Placental pericyte (primary cell): ENCODE data around the gene OR4F15. TPM values are rescaled to one million over a fixed set of nuclear protein-coding genes. Genes with fewer than 3 reads are reported as not detected.

Source experiments
- small RNA-seq: library from RNA; depleted of rRNA; stranded (forward); fragments of <200 nt; gene quantifications from one replicate; pipeline ENCODE3, GENCODE V24; 2012; ENCODE audit warnings: low replicate concordance
- total RNA-seq: library from RNA; depleted of rRNA; stranded (reverse); fragments of >200 nt; gene quantifications from 2 replicates; pipeline ENCODE4 v1.2.3, GENCODE V29; 2012

Gene OR4F15, protein sequence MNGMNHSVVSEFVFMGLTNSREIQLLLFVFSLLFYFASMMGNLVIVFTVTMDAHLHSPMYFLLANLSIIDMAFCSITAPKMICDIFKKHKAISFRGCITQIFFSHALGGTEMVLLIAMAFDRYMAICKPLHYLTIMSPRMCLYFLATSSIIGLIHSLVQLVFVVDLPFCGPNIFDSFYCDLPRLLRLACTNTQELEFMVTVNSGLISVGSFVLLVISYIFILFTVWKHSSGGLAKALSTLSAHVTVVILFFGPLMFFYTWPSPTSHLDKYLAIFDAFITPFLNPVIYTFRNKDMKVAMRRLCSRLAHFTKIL
- total RNA-seq, result 0.22 and 0.57 TPM in 2 replicates

DNA sequence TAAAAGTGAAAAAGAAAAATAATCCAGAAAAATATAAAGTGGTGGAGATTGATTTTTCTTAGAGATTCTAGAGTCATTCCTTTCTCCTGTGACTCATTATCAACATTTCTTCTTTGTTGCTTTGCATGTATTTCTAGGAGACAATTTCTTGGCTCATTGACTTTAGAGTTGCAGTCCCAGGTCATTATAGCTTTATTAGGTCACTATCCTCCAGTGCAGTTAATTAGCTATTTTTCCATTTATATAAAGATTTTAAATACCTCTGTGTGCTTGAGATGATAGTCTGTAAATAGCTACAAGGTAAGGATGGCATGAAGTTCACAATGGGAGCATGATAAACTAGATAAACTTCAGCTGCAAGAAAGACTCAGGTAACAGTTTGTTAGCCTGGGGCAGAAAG is at the start of gene OR4F15:
Gene OR4F15 (plus strand): TSS at position 301 of the 400 bp plus-strand sequence. CDS start 5,985 bp downstream, outside the sequence.

DNA sequence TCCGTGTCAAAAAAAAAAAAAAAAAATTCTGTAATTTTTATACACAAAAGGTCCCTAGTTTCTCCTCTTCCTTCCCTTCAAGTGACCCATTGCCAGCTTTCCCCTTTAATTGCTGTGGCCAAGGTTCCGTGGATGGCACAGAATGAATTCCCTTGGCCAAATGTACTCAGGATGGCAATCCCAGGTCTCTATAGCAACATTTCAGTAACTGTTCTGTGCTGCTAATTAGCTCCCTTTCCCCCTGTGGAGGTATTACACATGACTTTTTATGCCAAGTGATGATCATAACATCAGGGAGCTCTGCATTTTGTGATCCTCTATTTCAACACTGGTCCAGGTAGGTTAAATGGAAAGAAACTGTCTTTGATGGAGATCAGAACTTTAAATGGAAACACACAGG is 8.8 kb upstream of the OR4F15 start, which contains the start of gene OR4F6:
Gene OR4F6 (plus strand): TSS at position 301 of the 400 bp plus-strand sequence. CDS start 2,211 bp downstream, outside the sequence.

Small RNAs within 50 kb of the gene (small RNA-seq; reads per million reads assigned to genes)
- gene RN7SL209P, result not detected

Other genes starting within 250 kb of the OR4F15 start
- gene TM2D3, start 159.8 kb upstream of the OR4F15 start, total RNA-seq, result 28.9 and 33.6 TPM in 2 replicates
- 12.5 and 13.9 TPM in 2 replicates for gene TARS3, start 87.7 kb upstream of the OR4F15 start, total RNA-seq
- gene OR4F6, start 8.7 kb upstream of the OR4F15 start, total RNA-seq, result not detected in 2 replicates